Stomach (tissue), 9 donors: ENCODE results near the gene THOP1. TPM values are rescaled to one million over a fixed set of nuclear protein-coding genes. Genes with fewer than 3 reads are reported as not detected.

Experiments used
- DNase-seq, 2 donors: peaks; one replicate each; pipeline versions ENCODE4 v3.0.0 to v3.0.0-alpha.2; 2013 to 2019
- H3K27ac ChIP-seq, 5 donors: fragments of 200-600 bp in 4 of 5; sonication (generic) in 4 of 5; one replicate each; pipeline ENCODE4 v1.5.1; 2013 to 2019; ENCODE audit warnings: mild to moderate bottlenecking in 1 of 5, moderate library complexity in 1 of 5
- H3K27me3 ChIP-seq, 3 donors: fragments of 200-600 bp; sonication (generic); one replicate each; pipeline ENCODE4 v1.5.1; 2017 to 2019; ENCODE audit warnings: mixed run types in 1 of 3
- H3K36me3 ChIP-seq, 4 donors: fragments of 200-600 bp; sonication (generic); 1 replicate in 3 of 4; 2 replicates in 1 of 4; pipeline ENCODE4 v1.5.1; 2016 to 2019
- H3K4me1 ChIP-seq, 4 donors: fragments of 200-600 bp; sonication (generic); one replicate each; pipeline ENCODE4 v1.5.1; 2016 to 2019
- H3K4me3 ChIP-seq, 4 donors: fragments of 200-600 bp; sonication (generic) in 3 of 4; one replicate each; pipeline ENCODE4 v1.5.1; 2016 to 2019; ENCODE audit warnings: mild to moderate bottlenecking in 1 of 4
- H3K9me3 ChIP-seq, 4 donors: fragments of 200-600 bp; sonication (generic); one replicate each; pipeline ENCODE4 v1.5.1; 2016 to 2019
- EP300 ChIP-seq: sonication (generic); formaldehyde crosslinking; IDR thresholded peaks from one replicate; pipeline ENCODE4 v1.6.1; 2017; ENCODE audit warnings: antibody characterized with exemption
- POLR2A ChIP-seq, 4 donors: fragments of 450-650 bp; IDR thresholded peaks; one replicate each; pipeline ENCODE4 v1.6.1; 2016; ENCODE audit warnings: antibody characterized with exemption in 4 of 4, control low read depth in 2 of 4, mild to moderate bottlenecking in 1 of 4, moderate library complexity in 1 of 4
- POLR2AphosphoS5 ChIP-seq, 3 donors: sonication (generic); formaldehyde crosslinking; IDR thresholded peaks; one replicate each; pipeline ENCODE4 v1.6.1; 2016; ENCODE audit warnings: antibody characterized with exemption in 3 of 3
- WGBS, 5 donors: extraction: QIAGEN DNeasy Blood & Tissue Kit in 3 of 5; methylation state at CpG; one replicate each; pipeline versions ENCODE4 v1.1.5 to v1.1.7; 2013 to 2018; 5-methylcytosine and 5-hydroxymethylcytosine counted together
- intact Hi-C: fragments of 100-400 bp; cut with DNase I; formaldehyde crosslinking; loops from one replicate; pipeline ENCODE4 v1.15.1; 2023; ENCODE audit warnings: low total_unique reads
- polyA plus RNA-seq, 3 donors: library from polyadenylated mRNA; stranded (reverse); fragments of 200-250 nt; gene quantifications; one replicate each; pipeline ENCODE4 v1.2.3, GENCODE V29; 2013
- total RNA-seq, 5 donors: library from RNA; depleted of rRNA; stranded (reverse); fragments of >200 nt; gene quantifications; one replicate each; pipeline versions ENCODE4 v1.1.0 to v1.2.3, GENCODE V29; 2014 to 2016
- TF ChIP-seq, protein P1 (sequence below), 7 experiments: fragments of 450-650 bp in 4 of 7; fragments of 200-600 bp in 3 of 7; sonication (generic) in 3 of 7; IDR thresholded peaks; one replicate each; pipeline ENCODE4 v1.5.1; 2016 to 2019; ENCODE audit warnings: antibody characterized with exemption in 7 of 7, control low read depth in 2 of 7, mild to moderate bottlenecking in 1 of 7
- donor health status: healthy with polysubstance abuse.
- donor health status: Bipolar disorder and iron deficiency.
- donor health status: healthy.

The THOP1 gene
- total and polyA plus RNA-seq, 8 donors: 16.1 to 244 (median 47.2) TPM

DNA sequence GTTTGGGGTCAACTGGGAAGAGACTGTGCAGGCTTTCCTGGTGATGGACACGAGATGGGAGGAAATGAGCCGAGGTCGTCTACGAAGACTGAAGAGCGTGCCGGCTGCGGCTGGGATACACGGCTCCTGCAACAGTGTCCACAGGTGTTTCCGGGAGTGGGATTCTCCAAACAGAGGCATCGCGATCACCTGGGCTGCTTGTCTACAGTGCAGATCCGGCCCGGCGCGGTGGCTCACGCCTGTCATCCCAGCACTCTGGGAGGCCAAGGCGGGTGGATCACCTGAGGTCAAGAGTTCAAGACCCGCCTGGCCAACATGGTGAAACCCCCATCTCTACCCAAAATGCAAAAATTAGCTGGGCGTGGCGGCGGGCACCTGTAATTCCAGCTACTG, 33.9 kb upstream of the THOP1 start:
- WGBS, 5 donors: 84 to 93% (median 89%) methylated on average over 17 to 21 of the region's 21 CpGs
- TF ChIP-seq, protein P1, sequence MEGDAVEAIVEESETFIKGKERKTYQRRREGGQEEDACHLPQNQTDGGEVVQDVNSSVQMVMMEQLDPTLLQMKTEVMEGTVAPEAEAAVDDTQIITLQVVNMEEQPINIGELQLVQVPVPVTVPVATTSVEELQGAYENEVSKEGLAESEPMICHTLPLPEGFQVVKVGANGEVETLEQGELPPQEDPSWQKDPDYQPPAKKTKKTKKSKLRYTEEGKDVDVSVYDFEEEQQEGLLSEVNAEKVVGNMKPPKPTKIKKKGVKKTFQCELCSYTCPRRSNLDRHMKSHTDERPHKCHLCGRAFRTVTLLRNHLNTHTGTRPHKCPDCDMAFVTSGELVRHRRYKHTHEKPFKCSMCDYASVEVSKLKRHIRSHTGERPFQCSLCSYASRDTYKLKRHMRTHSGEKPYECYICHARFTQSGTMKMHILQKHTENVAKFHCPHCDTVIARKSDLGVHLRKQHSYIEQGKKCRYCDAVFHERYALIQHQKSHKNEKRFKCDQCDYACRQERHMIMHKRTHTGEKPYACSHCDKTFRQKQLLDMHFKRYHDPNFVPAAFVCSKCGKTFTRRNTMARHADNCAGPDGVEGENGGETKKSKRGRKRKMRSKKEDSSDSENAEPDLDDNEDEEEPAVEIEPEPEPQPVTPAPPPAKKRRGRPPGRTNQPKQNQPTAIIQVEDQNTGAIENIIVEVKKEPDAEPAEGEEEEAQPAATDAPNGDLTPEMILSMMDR (IDR thresholded peaks at IDR 0.05): no peak
- no peak for TF ChIP-seq POLR2A (IDR thresholded peaks at IDR 0.05)
- no peak for TF ChIP-seq EP300
- TF ChIP-seq POLR2AphosphoS5 (IDR thresholded peaks at IDR 0.05): no peak

DNA sequence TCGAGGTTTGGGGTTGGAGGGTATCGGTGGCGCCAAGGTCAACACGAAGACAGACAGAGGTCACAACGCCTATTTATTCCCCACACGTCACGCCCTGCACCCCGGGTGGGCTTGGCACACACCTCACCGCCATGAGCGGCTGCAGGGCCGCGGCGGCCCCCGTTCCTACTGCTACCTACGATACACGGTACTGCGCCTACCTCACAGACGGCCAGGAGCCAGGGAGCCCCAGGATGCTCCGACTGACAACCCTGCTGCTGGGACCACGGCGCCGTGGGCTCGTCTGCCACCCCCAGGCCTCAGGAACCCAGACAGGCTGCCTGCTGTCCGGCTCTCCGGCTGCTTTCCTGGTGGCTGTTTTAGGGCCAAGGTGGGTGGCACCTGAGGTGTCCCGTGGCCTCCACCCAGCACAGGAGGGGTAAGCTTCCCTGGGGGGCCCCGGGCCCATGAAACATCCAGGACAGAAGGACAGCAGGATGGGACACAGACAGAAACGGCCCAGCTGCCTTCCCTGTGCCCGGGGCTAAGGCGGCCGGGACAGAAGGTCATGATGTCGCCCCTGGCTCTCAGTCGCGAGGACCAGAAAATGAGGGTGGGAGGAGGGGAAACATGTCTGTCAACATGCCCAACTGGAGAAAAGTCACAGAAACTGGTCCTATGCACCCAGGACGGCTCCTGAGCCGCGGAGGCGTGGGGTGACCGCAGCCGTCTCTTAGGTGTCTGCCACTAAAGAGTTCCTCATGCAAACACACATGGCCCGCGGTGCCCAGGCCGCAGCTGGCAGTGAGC, 30.4 kb upstream of the THOP1 start:
- no peak for TF ChIP-seq EP300
- TF ChIP-seq, protein P1 (IDR thresholded peaks at IDR 0.05): no peak
- H3K4me1 ChIP-seq: no peaks in the 10 kb centered on the region
- peaks cover 47 to 72% (median 64%) of the 10 kb centered on the region in 4 donors for H3K36me3 ChIP-seq
- no peaks in the 10 kb centered on the region for H3K27me3 ChIP-seq
- DNase-seq: no peak
- intact Hi-C loops: loop anchor here (5.0 kb wide), 1 partner anchor 108 kb away; no protein-coding TSS in a partner anchor
- 91 to 94% (median 94%) methylated on average over 26 to 43 of the region's 43 CpGs for WGBS, 5 donors
- H3K4me3 ChIP-seq: no peak overlapping the region
- H3K27ac ChIP-seq: no peak overlapping the region
- H3K9me3 ChIP-seq: no peaks in the 10 kb centered on the region

More for the DNA sequence above, 33.9 kb upstream of the THOP1 start:
- Histone ChIP-seq H3K27ac (no peak overlapping the region), H3K9me3 (no peaks in the 10 kb centered on the region), H3K27me3 (no peaks in the 10 kb centered on the region), H3K4me1 (peaks cover 0 to 8% (median 6%) of the 10 kb centered on the region in 4 donors), H3K4me3 (no peak overlapping the region), H3K36me3 (peaks cover 19 to 38% (median 30%) of the 10 kb centered on the region in 4 donors)
- DNase-seq: no peak
- intact Hi-C loops: loop anchor here (5.0 kb wide), 1 partner anchor 104 kb away; no protein-coding TSS in a partner anchor

GRCh38 chr19:2755448-2755705, 29.9 kb upstream of the THOP1 start:
- DNase-seq: no peak
- WGBS, 5 donors: 92 to 94% (median 92%) methylated on average over 16 of the region's 16 CpGs
- Histone ChIP-seq H3K27ac (no peak overlapping the region), H3K36me3 (peaks cover 47 to 78% (median 69%) of the 10 kb centered on the region in 4 donors), H3K4me1 (no peaks in the 10 kb centered on the region), H3K9me3 (no peaks in the 10 kb centered on the region), H3K4me3 (no peak overlapping the region), H3K27me3 (no peaks in the 10 kb centered on the region)
- no peak for TF ChIP-seq POLR2AphosphoS5 (IDR thresholded peaks at IDR 0.05)
- TF ChIP-seq POLR2A (IDR thresholded peaks at IDR 0.05): no peak
- TF ChIP-seq, protein P1 (IDR thresholded peaks at IDR 0.05): no peak
- no peak for TF ChIP-seq EP300
- intact Hi-C loops: no loop called here

- WGBS, 5 donors: 91 to 96% (median 92%) methylated on average over 16 of the region's 16 CpGs
- intact Hi-C loops: no loop called here
- TF ChIP-seq POLR2AphosphoS5 (IDR thresholded peaks at IDR 0.05) (no peak), POLR2A (IDR thresholded peaks at IDR 0.05) (no peak), EP300 (no peak)
- TF ChIP-seq, protein P1 (IDR thresholded peaks at IDR 0.05): no peak
- H3K9me3 ChIP-seq: no peaks in the 10 kb centered on the region
- H3K4me1 ChIP-seq: no peaks in the 10 kb centered on the region
- H3K36me3 ChIP-seq: peaks cover 50 to 82% (median 73%) of the 10 kb centered on the region in 4 donors
- H3K27ac ChIP-seq: no peak overlapping the region
- DNase-seq: no peak
- H3K4me3 ChIP-seq: no peak overlapping the region
- H3K27me3 ChIP-seq: no peaks in the 10 kb centered on the region
Measured at GRCh38 chr19:2755811-2756210, 29.5 kb upstream of the THOP1 start.
